Right ventricle myocardium superior (tissue), 1 donor: ENCODE measurements around the gene PIAS4. TPM values are rescaled to one million over a fixed set of nuclear protein-coding genes. Genes with fewer than 3 reads are reported as not detected.
"Not testable (repeated sequence)": the region's sequence is repeated elsewhere in the genome, so short reads cannot be mapped to it uniquely, and the experiment has no call there.

Source experiments
- ATAC-seq: fragments of 200-7000 bp; cut with Tn5 transposase; one replicate; pipeline ENCODE4 v1.9.1; 2020; ENCODE audit warnings: mild to moderate bottlenecking; ENCODE audit not compliant: poor library complexity
- DNase-seq: peaks from one replicate; pipeline ENCODE4 v3.0.0-alpha.2; 2020
- intact Hi-C: fragments of 100-400 bp; cut with DNase I; formaldehyde crosslinking; loops from one replicate; pipeline ENCODE4 v1.11.2; 2022
- total RNA-seq: library from RNA; stranded (reverse); fragmentation: NEBNext Ultra II Directional; extraction: Animal tissue kit (Norgen Biotek cat#: 25700); gene quantifications from one replicate; pipeline ENCODE4 v1.2.1, GENCODE V29; 2021
- donor health status: DM: no; HTN: yes; CAD: no; lungs with severe emphysema.

PIAS4 gene
- total RNA-seq, 1 donor from 2014 or later = 16.7 TPM

GRCh38 chr19:3986260-3987041, 21.1 kb upstream of the PIAS4 start:
- intact Hi-C loops = loop anchor here (5.0 kb wide), 1 partner anchor 221 kb away; no protein-coding TSS in a partner anchor
- DNase-seq = no peak
- ATAC-seq = peak; percentile 71

GRCh38 chr19:3987619-3988371, 19.7 kb upstream of the PIAS4 start:
- peak; percentile 95 for DNase-seq
- ATAC-seq = peak; percentile 27
- intact Hi-C loops = loop anchor here (5.0 kb wide), 1 partner anchor 220 kb away; no protein-coding TSS in a partner anchor

GRCh38 chr19:3990815-3991117, 16.8 kb upstream of the PIAS4 start:
- no peak for ATAC-seq
- no peak for DNase-seq
- intact Hi-C loops = no loop called here

GRCh38 chr19:3995607-3996006, 11.9 kb upstream of the PIAS4 start:
- no peak for DNase-seq
- intact Hi-C loops = no loop called here
- ATAC-seq = no peak

- ATAC-seq, DNase-seq, intact Hi-C loops: not testable (repeated sequence)
These were observed 8.7 kb upstream of the PIAS4 start for GRCh38 chr19:3998667-3999412.

GRCh38 chr19:4000798-4001197, 6.7 kb upstream of the PIAS4 start:
- ATAC-seq = not testable (repeated sequence)
- intact Hi-C loops = loop anchor here (10.0 kb wide), 2 partner anchors 124 to 184 kb away; partner anchors contain the start of genes ANKRD24, MAP2K2 and SIRT6

GRCh38 chr19:4005436-4005835, 2.1 kb upstream of the PIAS4 start:
- DNase-seq, ATAC-seq: not testable (repeated sequence)
- intact Hi-C loops = loop anchor here (10.0 kb wide), 2 partner anchors 119 to 179 kb away; partner anchors contain the start of genes ANKRD24, MAP2K2 and SIRT6

More at GRCh38 chr19:4000798-4001197, 6.7 kb upstream of the PIAS4 start:
- not testable (repeated sequence) for DNase-seq

- DNase-seq (no peak), ATAC-seq (no peak)
- intact Hi-C loops = loop anchor here (10.0 kb wide), 2 partner anchors 117 to 177 kb away; partner anchors contain the start of genes ANKRD24, MAP2K2 and SIRT6
These were observed 452 bp downstream of the PIAS4 start for GRCh38 chr19:4007836-4008539.

GRCh38 chr19:4009990-4010807, 2.7 kb downstream of the PIAS4 start:
- intact Hi-C loops = loop anchor here (10.0 kb wide), 2 partner anchors 115 to 175 kb away; partner anchors contain the start of genes ANKRD24, MAP2K2 and SIRT6
- ATAC-seq = no peak
- DNase-seq = no peak

GRCh38 chr19:4010808-4011110, 3.2 kb downstream of the PIAS4 start:
- ATAC-seq (no peak), DNase-seq (no peak)
- intact Hi-C loops = no loop called here

- ATAC-seq, intact Hi-C loops, DNase-seq: not testable (repeated sequence)
These were observed 3.9 kb downstream of the PIAS4 start for GRCh38 chr19:4011430-4011829.

- intact Hi-C loops = no loop called here
- ATAC-seq (no peak), DNase-seq (no peak)
These were observed 4.8 kb downstream of the PIAS4 start for GRCh38 chr19:4012092-4012974.

- no peak for DNase-seq
- no peak for ATAC-seq
- intact Hi-C loops = no loop called here
These were observed 5.6 kb downstream of the PIAS4 start for GRCh38 chr19:4012975-4013634.

- intact Hi-C loops = no loop called here
- ATAC-seq = peak; percentile 29
- no peak for DNase-seq
These were observed 6.5 kb downstream of the PIAS4 start for GRCh38 chr19:4013886-4014540.
